Ovary (tissue), 3 donors: Measurements from ENCODE around the gene P2RX1.

ENCODE experiments used
- CTCF ChIP-seq, 3 donors: fragments of 450-650 bp in 2 of 3; fragments of 200-600 bp in 1 of 3; IDR thresholded peaks; one replicate each; pipeline versions ENCODE4 v1.5.1 to v1.8.0; 2016 to 2022; ENCODE audit warnings: antibody characterized with exemption in 3 of 3, mild to moderate bottlenecking in 1 of 3
- EP300 ChIP-seq: sonication (generic); formaldehyde crosslinking; IDR thresholded peaks from one replicate; pipeline ENCODE4 v1.6.1; 2017; ENCODE audit warnings: antibody characterized with exemption
- donor health status: DM: no; HTN: no; CAD: no.

- TF ChIP-seq CTCF (IDR thresholded peaks at IDR 0.05) (no peak), EP300 (no peak)
Observed at GRCh38 chr17:3861761-3862681, 54.2 kb downstream of the P2RX1 start.
